Upper lobe of left lung (tissue), 4 donors: ENCODE data around the gene CASP10.

ENCODE experiments used
- CTCF ChIP-seq, 6 experiments: fragments of 450-650 bp in 4 of 6; fragments of 200-600 bp in 2 of 6; sonication (generic) in 2 of 6; IDR thresholded peaks; one replicate each; pipeline ENCODE4 v1.5.1; 2016 to 2019; ENCODE audit warnings: antibody characterized with exemption in 6 of 6
- POLR2A ChIP-seq, 4 donors: fragments of 450-650 bp; IDR thresholded peaks; one replicate each; pipeline ENCODE4 v1.5.1; 2016 to 2017; ENCODE audit warnings: antibody characterized with exemption in 4 of 4, mild to moderate bottlenecking in 2 of 4
- POLR2AphosphoS5 ChIP-seq, 2 donors: sonication (generic); formaldehyde crosslinking; IDR thresholded peaks; one replicate each; pipeline ENCODE4 v1.5.1; 2017; ENCODE audit warnings: antibody characterized with exemption in 2 of 2

GRCh38 chr2:201260302-201260800, 77.4 kb downstream of the CASP10 start, which contains the start of gene CASP8:
- TF ChIP-seq CTCF (IDR thresholded peaks at IDR 0.05) (no peak), POLR2A (IDR thresholded peaks at IDR 0.05) (peak in 3 of 4 donors; percentile 51 to 87 (median 60)), POLR2AphosphoS5 (IDR thresholded peaks at IDR 0.05) (peak; percentile 78 to 79)
